Embryonic facial prominence (tissue), 1 donor: Measurements from ENCODE around the gene RABGAP1L.
"Not testable (repeated sequence)": the region's sequence is repeated elsewhere in the genome, so short reads cannot be mapped to it uniquely, and the experiment has no call there.

Experiments used
- DNase-seq: peaks from one replicate; pipeline ENCODE4 v3.0.0-alpha.2; 2016; ENCODE audit errors: extremely low spot score

RABGAP1L gene

DNA sequence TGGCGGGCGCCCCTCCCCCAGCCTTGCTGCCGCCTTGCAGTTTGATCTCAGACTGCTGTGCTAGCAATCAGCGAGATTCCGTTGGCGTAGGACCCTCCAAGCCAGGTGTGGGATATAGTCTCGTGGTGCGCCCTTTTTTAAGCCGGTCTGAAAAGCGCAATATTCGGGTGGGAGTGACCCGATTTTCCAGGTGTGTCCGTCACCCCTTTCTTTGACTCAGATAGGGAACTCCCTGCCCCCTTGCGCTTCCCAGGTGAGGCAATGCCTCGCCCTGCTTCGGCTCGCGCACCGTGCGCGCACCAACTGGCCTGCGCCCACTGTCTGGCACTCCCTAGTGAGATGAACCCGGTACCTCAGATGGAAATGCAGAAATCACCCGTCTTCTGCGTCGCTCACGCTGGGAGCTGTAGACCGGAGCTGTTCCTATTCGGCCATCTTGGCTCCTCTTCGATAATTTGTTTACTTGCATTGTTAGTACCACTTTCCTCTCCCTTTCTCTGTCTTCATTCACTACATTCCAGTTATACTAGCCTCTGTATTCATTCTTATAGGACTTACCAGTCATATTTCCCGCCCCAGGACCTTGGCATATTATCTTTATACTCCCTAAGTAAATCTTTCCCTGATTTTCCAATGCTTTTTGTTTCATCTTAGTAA lies 79.7 kb downstream of the RABGAP1L start:
- not testable (repeated sequence) for DNase-seq

DNA sequence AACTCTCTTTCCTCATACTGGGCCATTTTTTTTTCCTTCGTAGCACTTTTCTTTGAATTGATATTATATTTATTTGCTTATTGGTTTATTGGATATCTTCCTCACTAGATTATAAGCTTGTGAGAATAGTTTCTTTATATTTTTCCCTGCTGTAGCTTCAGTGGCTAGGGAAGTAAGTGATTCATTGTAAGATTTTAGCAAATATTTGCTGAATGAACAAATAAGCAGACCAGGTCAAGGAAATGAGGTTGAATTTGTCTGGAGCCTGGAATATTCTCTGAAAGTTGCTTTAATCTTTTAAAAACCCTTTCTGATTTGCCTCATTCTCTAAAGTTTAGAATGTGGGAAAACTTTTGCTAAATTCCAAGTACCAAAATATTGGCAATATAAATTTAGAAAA lies 80.2 kb downstream of the RABGAP1L start:
- no peak for DNase-seq

DNA sequence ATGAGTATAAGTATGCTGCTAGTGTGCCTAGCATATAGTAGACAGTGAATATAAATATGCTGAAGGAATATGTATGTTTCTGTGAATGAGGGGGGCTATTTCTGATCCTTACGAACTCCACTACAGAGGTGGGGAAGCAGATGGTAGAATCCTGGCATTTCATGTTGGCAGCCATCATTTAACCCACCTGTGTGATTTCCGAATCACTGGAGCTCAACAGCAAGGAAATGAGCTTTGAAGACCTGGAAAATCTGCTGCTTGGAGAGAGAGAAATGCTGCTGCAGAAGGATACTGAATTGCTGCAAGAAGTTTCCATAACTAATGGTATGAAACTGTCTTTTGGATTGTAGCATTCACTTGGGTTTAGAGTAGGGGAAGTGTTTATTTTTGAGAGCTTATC lies 83.5 kb downstream of the RABGAP1L start:
- DNase-seq = no peak

DNA sequence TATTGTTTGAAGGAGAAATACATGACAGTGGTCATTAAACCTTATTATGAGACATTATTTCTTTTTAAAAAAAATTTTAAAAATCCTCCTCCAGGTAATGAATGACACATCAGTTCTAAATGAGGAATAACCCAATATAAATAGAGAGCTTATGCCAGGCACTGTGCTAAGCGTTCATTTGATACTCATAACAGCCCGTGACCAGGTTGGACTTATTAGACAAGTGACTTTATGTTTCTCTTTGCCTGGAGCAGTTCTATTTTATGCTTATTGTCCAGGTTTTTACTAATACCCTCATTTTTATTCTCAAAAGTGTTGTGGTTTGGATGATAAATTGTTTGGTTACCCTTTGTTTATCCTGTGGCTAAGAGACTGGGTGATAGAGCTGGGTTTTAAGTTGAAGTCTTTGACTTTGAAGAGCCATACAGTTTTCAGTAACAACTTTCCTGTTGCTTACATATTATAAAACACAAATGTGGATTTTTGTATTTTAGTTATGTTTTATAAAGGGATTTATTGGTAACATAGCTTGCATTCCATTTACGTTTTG lies 84.2 kb downstream of the RABGAP1L start:
- no peak for DNase-seq

DNA sequence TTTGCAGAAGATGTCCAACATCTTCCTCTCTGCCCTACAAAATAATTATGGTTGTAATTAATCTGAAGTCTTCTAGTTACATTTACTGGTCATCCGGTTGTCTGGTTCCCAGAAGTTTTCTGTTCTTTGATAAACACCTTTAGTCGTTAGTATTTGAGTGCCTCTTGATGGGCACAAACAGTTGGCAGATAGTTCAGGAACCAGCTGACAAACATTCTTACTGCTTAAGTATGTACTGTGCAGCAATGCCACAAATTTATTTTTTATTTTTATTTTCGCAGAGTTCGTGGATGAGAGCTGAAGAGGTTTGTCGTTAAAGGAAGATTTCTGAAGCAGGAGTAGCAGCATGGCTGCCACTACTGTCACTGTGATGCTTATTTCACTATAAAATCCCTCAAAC lies 84.7 kb downstream of the RABGAP1L start:
- no peak for DNase-seq

DNA sequence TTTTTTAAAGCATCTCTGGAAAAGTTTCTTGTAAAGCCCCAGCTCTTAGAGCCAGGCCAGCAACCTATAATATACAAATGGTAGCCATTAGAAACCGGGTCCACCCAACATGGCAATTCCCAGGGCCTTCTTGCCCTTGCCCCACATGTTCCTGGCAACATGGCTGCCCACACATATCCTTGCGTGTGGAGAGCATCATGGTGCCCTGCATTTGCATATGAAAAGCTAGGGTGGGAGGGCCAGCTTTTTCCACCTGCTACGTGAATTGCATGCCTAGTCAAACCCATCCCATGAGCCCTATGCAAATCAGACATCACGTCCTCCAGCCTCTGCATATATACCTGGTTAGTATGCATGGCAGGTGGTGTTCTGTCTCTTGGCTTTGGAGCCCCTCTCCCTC lies 88.2 kb downstream of the RABGAP1L start:
- no peak for DNase-seq

DNA sequence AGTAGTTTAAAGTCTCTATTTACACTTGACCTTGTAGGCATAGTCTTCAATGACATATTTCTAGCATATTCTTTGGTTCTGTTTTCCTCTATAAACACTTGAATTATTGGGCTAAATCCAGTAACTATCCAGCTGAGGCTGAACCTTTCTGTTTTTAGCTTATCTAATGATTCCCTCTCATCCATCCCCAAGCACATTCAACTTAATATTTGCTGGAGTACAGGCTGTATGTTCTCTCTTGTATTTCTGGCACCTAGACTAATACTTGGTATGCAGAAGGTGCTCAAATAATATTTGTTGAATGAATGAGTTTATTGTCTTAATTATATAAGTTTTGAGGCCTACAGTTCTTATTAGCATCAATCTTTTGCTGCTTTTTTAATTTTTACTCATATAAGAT lies 88.7 kb downstream of the RABGAP1L start:
- no peak for DNase-seq

DNA sequence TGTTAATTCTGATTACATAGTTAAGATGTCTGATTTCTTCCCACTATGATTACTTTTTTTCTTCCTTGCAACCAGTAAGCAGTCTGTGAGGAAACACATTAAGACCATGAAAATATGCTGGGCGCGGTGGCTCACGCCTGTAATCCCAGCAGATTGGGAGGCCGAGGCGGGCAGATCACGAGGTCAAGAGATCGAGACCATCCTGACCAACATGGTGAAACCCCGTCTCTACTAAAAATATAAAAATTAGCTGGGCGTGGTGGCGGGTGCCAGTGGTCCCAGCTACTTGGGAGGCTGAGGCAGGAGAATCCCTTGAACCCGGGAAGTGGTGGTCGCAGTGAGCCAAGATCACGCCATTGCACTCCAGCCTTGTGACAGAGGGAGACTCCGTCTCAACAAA lies 97.1 kb downstream of the RABGAP1L start:
- not testable (repeated sequence) for DNase-seq

DNA sequence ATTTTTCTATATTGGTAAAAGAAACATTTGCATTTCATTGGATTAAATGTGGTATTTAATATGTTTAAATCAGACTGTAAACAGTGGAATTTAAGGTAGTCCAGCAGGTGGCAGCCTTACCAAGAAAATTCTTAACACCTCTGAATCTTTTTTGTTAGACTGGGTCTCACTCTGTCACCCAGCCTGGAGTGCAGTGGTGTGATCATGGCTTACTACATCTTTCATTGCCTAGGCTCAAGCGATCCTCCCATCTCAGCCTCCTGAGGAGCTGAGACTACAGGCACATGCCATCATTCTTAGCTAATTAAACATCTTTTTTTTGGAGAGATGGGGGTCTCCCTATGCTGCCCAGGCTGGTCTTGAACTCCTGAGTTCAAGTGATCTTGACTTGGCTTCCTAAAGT lies 98.8 kb downstream of the RABGAP1L start:
- no peak for DNase-seq

DNA sequence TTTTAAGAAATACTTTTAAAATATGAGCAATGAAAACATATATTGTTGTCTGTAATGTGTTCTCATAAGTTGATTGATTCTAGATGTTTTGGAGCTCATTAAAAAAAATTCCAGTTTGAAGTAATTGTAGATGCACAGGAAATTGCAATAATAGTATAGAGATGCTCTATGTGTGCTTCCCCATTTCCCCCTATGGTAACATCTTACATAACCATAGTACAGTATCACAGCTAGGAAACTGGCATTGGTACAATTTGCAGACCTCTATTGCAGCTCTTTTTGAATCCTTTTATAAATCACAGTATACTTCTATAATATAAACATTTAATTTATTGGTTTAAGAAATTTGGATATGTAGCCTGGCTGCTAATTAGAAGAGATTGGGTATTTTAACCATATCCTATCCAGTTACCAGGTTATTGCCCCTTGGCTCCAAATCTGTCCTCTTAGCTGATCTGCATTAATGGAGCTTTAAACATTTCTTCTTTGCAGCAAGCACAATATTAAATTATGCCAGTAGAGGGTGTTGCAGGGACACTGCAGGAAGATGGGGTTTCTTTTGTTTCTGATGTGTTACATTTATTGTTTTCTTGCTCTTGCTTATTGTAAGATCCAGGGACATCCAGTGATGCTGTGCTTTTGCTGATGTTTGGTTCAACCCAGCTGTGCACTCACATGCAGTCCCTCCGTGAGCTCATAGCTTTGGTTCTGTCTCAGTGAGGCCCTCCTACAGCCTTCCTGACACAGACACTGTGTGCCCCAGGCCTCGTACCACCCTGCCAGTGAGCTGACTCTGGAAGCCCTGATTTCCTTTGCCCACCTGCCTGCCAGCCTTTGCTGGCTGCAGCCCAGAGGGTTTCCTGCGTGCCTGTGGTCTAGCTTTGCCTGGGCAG lies 103.3 kb downstream of the RABGAP1L start:
- DNase-seq = peak; percentile 31

DNA sequence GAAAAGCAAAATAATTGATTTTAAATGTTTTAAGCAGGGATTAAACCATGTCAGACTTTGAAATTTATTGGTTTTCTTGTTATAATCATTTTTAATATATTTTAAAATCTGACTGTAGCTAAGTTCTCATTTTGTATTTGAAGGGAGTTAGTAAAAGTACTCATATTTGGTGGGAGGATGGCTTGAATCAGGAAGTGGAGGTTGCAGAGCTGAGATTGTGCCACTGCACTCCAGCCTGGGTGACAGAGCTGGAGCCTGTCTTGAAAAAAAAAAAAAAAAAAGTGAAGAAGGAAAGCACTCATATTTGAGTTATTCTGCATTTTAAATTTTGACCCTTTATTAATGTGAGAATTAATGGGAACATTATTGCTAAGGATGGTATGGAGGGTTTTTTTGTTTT lies 106.0 kb downstream of the RABGAP1L start:
- no peak for DNase-seq

DNA sequence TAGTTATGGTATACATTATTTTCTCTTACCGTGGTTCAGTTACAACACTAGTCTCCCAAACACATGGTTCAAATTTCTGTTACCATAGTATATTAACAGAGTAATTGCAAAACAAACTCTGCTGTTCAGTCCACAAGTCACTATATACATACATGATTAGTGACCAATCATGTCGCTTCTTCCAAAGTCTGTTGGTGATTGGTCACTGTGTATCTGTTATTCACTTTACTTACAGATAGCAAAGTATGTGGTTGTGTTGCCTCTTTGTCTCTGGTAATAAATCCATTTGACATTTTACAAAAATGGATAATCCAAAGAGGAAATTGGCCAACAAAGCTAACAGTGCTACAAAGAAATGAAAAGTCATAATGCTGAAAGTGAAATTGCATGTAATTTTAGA lies 107.2 kb downstream of the RABGAP1L start:
- DNase-seq = no peak

DNA sequence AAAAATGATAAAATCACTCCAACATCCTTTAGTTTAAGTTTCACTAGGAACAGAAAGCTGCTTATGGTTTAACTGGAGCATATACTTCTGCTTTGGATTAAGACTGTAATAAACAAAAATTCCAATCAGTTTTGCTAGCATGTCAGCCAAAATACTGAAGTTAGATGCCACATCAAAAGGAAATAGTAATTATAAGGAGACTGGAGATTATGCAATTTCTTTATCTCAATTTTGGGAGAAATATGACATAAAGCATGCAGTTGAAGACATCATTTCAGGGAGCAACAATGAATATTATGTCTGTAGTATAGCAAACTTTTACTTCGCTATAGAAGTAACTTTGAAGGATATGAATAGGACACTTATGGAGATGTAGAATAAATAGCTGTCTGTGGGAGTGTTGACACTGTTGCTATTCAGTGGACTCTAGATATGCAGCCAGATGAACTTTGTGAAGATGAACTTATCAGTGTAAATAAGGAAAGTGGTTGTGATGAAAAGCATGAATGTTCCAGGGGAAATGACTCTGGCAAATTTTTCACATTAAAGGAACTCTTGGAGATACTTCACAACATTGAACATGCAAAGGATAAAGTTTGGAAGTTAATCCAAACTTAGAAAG lies 107.8 kb downstream of the RABGAP1L start:
- DNase-seq = no peak

DNA sequence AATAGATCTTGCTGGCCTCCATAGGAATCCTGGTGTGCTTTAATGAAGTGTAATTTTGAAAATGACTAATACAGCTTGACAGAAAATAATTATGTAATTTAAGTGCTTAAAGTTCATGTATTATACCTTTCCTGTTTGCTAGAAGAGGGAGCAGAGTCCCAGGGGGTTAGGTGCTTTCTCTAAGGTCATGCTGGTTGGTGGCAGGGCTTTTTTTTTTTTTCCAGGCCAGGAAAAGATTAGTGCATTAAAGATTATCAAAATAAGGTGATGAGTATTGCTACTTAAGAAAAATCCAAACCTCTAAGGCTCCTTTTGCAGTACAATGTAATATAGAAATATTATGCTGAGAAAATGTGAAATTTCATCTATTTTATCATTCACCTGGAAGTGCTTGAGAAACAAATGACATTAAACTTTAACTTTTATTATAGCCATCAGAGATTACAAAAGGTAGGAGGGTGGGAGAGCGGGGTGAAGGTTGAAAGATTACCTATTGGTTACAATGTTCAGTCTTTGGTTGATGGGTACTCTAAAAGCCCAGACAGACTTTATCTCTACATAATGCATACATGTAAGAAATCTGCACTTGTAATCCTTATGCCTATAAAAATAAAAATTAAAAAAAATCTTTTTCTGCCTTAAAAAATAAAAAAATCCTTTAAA lies 110.8 kb downstream of the RABGAP1L start:
- DNase-seq = no peak

DNA sequence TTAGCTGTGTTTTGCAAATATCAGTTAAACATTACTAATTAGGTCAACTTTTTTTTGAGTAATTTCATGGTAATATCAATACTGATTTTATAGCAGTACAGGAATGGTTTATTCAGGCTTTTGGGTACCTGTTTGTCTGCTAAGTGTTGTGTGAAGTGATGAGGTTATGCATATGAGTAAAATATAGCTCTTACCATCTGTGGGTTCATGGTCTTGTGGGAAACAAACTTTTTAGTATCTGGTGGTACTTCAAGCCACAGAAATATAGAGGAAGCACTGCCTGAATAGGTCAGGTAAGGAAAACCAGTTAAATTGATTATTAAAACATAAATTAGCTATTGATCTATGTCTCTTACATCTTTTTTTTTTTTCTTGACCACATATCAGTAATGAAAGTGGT lies 113.9 kb downstream of the RABGAP1L start:
- DNase-seq = no peak

DNA sequence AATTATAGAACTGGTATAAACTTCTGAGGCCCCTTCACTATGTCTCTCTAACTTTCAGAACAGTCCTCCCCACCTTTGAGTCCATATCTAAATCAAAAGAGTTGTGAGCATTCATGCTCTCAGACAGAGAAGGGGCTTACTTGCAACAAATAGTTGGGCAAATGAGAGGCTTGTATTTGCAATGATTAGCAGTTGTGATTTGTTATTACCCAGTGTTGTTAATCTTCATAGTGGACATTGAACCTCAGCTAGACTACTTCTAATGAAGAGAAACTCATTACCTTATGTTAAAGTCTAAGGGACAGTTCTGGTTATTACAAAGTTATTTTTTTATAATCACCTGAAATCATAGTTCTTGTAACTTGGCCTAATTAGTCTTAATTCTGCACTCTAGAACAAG lies 114.5 kb downstream of the RABGAP1L start:
- no peak for DNase-seq

DNA sequence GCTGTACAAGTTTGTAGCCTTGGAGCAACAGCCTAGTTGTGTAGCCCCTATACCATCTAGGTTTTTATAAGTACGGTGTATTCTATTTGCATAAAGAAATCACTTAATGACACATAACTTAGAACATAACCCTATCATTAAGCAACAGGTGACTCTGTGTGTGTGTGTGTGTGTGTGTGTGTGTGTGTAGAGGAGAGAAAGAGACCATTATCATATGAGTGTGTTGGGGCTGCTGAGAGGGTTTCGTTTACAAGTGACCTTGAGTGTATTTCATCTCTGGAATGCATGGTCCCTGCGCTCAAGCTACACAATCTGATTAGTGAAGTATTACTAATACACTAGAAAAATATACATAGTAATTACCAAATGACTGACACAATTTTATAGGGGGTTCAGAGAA lies 115.1 kb downstream of the RABGAP1L start:
- no peak for DNase-seq

DNA sequence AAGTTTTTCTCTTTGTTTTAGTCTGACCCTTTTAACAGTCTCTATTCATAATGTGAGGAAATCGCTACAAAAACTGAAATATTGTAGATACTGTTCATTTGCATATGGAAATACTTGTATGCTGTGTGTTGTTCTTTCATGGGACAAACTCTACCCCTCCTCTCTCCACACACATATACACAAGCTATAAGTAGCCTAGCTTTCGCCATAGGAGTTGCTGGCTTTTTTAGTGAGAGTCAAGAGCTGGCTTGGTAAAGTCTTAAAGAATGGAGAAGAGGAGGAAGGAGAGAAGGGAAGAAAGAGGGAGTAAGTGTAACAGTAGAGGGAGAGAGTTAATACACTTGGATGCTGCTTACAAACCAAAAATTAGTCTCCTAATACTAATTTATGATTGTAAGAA lies 115.6 kb downstream of the RABGAP1L start:
- DNase-seq = no peak

DNA sequence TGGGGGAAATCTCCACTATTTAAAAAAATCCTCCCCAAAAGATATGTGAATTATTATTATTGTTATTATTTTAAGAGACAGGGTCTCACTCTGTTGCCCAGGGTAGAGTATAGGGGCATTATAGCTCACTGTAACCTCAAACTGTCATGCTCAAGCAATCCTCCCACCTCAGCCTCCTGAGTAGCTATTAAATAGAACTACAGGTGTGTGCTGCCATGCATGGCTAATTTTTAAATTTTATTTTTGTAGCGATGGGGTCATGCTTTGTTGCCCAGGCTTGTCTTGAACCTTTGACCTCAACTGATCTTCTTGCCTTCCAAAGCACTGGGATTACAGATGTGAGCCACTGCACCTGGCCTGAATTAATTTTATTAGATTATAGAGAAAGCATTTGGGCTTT lies 116.8 kb downstream of the RABGAP1L start:
- DNase-seq = no peak

DNA sequence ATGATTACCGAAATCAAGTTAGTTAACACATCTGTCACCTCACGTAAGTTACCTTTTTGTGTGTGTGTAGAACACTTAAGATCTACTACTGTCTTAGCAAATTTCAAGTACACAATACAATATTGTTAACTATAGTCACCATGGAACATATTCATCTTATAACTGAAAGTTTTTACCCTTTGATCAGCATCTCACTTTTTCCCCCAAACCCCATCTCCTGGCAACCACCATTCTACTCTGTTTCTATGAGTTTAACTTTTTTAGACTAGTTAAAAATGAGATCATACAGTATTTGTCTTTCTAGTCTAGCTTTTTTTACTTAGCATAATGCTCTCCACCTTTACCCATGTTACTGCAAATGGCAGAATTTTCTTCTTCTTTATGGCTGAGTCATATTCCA lies 124.7 kb downstream of the RABGAP1L start:
- no peak for DNase-seq

DNA sequence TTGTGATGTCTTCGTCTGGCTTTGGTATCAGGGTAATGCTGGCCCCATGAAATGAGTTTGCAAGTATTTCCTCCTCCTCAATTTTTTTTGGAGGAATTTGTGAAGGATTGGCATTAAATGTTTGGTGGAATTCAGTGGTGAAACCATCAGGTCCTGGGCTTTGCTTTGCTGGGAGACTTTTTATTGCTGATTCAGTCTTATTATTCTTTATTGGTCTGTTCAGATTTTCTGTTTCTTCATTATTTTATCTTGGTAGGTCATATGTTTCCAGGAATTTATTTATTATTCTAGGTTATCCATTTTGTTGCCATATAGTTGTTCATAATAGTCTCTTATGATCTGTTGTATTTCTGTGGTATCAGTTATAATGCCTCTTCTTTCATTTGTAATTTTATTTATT lies 126.7 kb downstream of the RABGAP1L start:
- no peak for DNase-seq
